Uterus (tissue), 2 donors: ENCODE data around the gene EIF2B1.

Experiments
- POLR2A ChIP-seq, 2 donors: fragments of 450-650 bp; IDR thresholded peaks; one replicate each; pipeline ENCODE4 v1.6.1; 2016; ENCODE audit warnings: antibody characterized with exemption in 2 of 2, mild to moderate bottlenecking in 1 of 2, moderate library complexity in 1 of 2
- TF ChIP-seq, protein P1 (sequence below), 4 experiments: fragments of 200-600 bp in 2 of 4; fragments of 450-650 bp in 2 of 4; sonication (generic) in 2 of 4; IDR thresholded peaks; one replicate each; pipeline ENCODE4 v1.5.1; 2016 to 2019; ENCODE audit warnings: antibody characterized with exemption in 4 of 4, mild to moderate bottlenecking in 2 of 4, moderate library complexity in 1 of 4

DNA sequence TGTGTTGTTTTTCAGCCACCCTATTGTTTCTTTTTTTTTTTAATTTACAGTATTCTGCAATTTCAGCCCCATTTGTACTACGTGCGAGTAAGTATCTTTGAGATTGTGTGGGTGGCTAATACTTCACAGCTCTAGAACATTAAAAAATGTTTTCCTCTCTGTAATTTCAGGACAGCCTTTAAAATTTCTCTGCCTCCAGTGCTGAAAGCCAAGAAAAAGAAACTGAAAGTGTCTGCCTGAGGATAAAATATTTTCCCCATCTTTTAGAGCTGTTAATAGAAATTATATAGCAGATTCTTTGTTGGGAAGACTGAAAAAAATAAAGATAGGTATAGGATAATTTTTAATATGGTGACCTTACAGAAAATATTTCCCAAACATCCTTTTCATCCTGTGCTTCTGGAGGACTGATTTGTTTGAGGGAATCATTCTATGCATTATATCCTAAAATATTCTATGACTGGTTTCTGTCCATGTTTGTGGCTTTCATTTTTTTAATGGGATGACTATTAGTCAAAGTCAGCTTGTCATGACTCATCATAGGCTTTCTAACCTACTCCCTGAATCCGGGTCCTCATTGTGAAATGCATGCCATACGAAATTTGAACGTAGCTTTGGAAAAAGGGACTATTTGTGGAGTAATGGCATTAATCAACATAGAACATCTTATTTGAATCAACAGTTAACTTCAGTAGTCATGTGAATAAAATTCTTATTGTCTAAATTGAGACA is 26.7 kb upstream of the EIF2B1 start:
- TF ChIP-seq POLR2A (IDR thresholded peaks at IDR 0.05) = no peak
- TF ChIP-seq, protein P1, sequence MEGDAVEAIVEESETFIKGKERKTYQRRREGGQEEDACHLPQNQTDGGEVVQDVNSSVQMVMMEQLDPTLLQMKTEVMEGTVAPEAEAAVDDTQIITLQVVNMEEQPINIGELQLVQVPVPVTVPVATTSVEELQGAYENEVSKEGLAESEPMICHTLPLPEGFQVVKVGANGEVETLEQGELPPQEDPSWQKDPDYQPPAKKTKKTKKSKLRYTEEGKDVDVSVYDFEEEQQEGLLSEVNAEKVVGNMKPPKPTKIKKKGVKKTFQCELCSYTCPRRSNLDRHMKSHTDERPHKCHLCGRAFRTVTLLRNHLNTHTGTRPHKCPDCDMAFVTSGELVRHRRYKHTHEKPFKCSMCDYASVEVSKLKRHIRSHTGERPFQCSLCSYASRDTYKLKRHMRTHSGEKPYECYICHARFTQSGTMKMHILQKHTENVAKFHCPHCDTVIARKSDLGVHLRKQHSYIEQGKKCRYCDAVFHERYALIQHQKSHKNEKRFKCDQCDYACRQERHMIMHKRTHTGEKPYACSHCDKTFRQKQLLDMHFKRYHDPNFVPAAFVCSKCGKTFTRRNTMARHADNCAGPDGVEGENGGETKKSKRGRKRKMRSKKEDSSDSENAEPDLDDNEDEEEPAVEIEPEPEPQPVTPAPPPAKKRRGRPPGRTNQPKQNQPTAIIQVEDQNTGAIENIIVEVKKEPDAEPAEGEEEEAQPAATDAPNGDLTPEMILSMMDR (IDR thresholded peaks at IDR 0.05) = no peak
